GM21367 (cell line): Measurements from ENCODE around the gene YPEL3.
"Not testable (repeated sequence)": the region's sequence is repeated elsewhere in the genome, so short reads cannot be mapped to it uniquely, and the experiment has no call there.

Experiments used
- ATAC-seq: cut with Tn5 transposase; IDR thresholded peaks from one replicate; pipeline ENCODE4 v1.9.1; 2021; ENCODE audit not compliant: unreplicated experiment

The YPEL3 gene

DNA sequence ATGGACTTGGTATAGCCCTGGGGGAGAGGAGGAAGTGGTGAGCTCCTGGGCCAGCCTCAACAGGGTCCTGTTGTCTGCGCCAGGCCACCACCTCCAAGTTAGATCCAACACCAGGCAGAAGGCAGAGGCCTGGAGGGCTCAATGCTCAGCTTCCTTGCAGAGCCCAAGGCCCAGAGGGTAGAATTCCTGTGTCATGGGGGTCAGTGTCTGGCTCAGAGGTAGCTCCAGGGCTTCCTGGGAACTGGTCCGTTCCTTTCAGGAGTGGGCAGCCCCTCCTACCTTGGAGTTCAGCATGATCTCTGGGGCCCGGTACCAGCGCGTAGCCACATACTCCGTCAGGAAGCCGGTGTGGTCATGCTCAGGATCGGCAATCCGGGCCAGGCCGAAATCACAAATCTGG lies 21.8 kb upstream of the YPEL3 start:
- ATAC-seq = no peak

DNA sequence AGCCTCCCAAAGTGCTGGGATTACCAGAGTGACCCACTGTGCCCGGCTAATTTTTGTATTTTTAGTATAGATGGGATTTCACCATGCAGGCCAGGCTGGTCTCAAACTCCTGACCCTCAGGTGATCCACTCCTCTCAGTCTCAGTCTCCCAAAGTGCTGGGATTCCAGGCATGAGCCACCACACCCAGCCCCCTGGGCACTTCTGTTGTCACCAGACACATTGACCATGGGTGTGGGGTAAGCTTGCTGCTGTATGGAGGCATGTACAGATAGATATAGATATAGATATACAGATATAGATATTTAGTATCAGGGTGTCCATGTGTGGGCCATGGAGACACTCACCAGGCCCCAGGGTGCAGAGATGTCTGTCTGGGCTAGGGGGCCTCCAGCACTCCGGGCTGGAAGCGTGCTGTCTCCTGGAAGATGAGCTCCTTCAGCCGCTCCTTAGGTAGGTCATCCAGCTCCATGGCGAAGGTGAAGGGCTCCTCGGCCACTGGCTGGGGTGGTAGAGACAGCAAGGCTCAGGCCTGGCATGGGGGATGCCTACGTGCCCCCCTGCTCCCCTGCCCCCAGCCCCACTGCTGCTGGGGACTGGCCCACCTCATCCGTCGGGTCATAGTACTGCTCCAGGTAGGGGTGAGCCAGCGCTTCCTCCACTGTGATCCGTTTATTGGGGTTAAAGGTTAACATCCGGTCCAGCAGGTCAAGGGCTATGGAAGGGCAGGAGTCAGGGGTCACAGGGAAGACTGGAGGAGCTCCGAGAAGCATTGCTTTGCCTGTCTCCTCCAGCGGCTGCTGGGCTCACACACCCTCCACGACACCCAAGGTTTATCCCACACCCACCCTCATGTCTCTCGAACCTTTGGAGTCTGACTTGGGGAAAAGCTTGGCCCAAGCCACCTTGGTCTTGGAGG lies 20.5 kb upstream of the YPEL3 start:
- no peak for ATAC-seq

DNA sequence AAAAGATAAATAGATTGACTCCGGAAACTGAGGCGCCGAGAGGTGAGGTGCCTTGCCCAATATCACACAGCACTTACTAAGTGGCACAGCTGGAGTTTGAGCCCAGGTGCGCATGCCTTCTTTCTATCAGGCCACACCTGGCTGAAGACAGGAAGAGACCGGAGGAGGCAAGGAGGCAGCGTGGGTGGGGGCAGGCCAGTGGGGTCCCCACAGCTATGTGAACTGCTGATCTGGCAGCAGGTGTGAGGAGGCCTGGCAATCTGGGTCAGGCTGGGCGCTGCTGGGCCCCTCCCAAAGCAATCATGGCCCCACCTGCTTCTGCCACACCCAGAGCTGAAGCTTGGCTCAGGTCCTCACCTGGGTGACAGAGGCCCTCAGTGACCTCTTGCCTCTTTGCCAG lies 19.2 kb upstream of the YPEL3 start:
- no peak for ATAC-seq

DNA sequence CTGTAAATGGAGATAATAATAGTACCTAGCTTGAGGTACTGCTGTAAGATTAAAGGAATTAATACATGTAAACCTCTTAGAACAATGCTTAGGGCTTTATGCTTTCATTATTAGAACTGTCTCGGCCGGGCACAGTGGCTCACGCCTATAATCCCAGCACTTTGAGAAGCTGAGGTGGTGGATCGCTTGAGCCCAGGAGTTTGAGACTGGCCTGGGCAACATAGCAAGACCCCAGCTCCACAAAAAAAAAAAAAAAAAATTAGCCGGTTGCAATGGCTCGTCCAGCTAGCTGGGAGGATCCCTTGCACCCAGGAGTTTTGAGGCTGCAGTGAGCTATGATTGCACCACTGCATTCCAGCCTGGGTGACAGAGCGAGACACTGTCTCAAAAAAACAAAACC lies 18.8 kb upstream of the YPEL3 start:
- not testable (repeated sequence) for ATAC-seq

DNA sequence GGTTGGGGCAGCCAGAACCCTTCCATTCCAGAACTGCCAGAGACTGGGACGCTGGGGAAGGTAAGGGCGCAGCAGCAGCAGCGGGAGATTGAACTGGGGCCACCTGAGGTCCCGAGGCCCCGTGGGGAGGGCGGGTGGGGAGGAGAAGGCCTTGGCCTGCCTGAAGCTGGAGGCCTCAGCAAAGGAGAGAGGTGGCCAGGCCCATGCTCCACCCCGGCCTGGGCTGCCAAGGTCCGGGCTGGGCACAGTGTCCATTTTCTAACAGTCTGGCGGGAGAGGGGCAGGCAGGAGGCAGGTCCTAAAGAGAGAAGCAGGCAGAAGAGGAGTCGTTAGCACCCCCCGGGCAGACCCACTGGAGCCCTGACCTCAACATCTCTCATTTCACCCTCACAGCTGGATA lies 18.4 kb upstream of the YPEL3 start:
- no peak for ATAC-seq

DNA sequence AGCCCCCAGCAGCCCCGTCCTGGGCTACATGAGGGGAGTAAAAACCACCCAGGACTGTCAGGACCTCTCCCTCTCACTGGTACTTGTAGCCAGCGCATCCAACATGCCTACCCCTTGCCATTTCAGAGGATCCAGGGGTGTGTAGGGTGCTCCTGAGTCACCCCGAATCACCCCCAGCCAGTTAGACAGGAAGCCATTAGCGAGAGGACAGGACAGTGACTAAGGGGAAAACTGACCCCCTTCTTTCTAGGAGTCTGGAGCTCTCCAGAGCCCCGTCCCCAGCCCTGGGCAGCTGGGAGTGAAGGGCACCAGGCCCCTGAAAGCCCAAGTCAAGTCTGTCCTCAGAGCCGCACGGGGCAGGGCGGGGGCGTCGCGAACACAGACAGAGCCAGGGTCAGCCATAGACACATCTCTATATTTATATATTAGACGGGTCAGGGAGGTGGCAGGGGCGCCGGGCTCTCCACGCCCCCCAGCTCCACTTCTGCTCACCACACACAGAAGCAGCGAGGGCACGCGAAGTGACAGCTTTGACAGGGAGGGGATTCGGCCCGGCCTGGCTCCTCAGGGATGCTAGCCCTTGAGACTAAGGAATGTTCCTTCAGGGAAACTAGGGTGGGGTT lies 17.8 kb upstream of the YPEL3 start:
- ATAC-seq = no peak

DNA sequence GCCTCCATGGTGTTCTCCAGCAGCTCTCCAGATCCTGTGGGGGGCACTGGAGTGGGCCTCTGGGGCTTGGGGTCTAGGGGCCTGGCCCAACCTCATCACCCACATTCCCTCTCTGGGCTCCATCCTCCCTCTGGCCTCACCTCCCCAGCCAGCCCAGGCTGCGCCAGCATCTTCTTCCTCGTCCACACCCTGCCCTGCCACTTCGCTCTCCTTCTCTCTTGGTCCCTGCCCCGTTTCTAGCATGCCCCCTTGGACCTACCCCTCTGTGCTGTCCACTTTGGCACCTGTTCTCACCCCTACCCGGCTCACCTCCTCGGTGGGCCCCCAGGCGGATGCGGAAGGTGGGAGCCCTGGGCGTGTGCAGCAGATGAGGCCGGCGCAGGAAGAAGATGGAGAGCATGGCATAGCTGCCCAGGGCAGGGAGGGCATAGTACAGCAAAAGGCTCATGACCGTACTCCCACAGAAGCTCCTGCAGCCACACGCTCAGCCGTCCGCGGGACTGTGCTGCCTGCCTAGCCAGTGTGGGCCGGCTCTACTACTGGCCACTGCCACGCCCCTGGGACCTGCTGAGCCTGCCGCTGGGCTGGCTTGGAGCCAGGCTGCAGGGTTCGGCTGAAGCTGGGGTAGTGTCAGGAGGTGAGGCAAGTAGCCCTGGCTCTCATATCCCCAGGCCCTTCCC lies 17.2 kb upstream of the YPEL3 start, which contains the start of gene GDPD3:
Gene GDPD3, minus strand, starts transcription at position 507 of the 680 bp plus-strand sequence. Its CDS starts 59 bp downstream, at position 448.
- ATAC-seq = no peak

DNA sequence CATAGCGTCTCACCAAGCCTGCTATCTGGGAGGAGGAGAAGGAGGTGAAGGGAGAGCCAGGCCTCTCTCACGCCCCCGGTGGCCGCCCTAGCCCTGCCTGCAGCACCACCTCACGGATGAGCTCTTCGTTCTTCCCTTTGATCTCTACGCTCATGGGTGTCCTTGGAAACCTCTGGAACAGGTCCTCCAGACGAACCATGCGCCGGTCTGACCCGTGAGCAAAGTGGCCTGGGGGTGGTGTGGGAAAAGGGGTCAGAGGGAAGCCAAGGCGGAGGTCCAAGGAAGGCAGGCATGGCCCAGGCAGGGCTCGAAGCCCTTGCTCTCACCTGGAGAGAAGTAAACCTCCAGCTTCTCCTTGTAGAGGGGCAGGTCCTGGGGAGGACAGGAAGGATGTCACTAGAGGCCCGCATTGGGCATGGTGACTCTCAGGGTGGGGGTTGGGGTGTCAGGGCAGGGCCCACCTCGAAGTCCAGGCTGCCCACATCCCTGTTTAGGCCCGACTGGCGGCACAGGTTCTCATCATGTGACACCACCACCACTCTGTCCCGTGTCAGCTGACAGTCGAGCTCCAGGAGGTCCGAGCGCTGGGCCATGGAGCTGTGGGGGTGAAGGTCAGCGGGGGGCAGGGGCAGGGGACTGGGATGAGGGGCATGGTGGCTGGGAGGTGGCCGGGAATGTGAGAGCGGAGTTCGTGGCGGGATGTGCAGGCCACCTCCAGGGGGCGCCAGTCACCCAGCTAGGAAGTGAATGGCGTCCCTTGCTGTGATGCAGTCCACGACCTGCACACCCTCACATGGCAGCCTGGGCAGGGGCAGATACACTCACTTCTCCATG lies 16.4 kb upstream of the YPEL3 start:
- no peak for ATAC-seq

DNA sequence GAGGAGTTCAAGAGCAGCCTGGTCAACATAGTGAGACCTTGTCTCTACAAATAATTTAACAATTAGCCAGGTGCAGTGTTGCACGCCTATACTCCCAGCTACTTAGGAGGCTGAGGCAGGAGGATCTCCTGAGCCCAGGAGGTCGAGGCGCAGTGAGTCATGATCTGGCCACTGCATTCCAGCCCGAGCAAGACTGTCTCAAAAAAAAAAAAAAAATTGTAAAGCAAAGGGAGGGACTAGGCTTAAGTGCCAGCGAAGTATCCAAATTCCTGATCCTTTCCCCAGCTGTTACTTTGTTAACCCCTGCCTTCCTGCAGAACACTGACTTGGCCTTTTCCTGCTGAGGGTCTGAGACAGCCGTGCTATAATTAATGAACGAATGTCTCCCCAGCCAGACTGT lies 14.6 kb upstream of the YPEL3 start:
- no peak for ATAC-seq

DNA sequence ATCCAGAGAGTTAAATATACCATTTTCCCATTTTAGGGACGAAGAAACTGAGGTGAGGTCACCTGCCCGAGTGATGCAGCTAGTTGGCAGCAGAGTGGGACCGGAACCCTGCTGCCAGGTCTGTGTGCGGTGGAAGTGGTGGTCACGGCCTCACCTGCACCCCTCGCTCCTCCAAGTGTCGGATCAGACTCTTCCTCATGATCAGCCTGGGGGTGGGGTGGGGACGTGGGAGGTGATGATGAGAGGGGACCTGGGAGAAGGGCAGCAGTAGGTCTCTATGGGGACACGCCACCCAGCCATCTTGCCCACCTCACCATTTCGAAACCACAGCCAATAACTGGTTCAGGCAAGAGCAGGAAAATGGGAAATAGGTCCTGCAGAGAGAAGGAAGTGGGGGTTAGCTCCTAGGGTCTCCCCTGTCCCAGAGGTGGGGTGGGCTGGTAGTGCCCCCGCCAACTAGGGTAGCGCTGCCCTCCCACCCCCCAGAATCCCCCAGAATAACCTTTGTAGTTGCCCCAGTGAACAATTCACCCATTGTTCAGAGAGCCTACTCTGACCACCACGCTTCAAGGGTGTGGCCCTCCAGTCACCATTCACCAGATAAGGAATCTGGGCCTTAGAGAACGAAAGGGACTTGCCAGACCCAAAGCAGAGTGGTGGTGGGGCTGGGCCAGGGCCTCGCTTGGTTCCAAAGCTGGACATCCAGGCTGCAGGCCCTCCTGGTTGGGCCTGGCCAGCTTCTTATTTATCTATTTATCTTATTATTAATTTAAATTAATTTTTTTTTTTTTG lies 12.2 kb upstream of the YPEL3 start:
- ATAC-seq = no peak

DNA sequence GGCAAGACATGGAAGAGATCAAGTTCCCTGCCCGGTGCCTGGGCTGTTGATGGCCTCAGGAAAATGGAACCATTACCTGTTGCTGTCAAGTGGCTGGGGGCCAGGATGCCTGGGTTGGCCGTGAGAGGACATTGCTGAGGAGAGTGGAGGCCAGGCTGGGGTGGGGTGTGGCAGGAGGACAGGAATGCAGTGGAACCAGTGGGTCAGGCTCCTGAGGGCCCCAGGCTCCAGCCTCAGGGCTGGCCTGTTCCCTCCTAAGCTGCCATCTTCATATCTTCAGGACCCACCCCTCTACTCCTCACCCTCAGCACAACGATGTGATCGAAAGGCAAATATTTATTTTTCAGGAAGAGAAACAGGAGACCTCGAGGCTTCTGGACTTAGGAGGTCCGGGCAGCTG lies 8.5 kb upstream of the YPEL3 start:
- ATAC-seq = no peak

DNA sequence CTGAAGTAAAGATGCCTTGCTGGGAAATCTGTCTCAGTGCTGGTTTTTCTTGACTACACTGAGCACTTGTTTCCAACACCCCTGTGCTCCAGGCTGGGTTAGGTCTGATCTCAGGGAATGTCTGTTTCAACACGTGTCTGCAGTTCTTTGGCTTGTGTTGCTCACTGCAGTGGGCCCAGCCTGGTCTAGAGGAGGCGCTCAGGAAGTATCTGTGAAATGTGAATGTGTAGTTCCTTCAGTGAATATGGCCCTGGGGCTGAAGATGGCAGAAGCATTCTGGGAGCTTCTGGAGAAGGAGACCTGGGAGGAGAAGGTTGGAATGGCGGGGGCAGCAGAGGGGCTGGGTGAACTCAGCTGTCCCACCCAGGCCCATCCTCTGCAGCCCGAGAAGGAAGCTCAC lies 8.1 kb upstream of the YPEL3 start:
- ATAC-seq = no peak

DNA sequence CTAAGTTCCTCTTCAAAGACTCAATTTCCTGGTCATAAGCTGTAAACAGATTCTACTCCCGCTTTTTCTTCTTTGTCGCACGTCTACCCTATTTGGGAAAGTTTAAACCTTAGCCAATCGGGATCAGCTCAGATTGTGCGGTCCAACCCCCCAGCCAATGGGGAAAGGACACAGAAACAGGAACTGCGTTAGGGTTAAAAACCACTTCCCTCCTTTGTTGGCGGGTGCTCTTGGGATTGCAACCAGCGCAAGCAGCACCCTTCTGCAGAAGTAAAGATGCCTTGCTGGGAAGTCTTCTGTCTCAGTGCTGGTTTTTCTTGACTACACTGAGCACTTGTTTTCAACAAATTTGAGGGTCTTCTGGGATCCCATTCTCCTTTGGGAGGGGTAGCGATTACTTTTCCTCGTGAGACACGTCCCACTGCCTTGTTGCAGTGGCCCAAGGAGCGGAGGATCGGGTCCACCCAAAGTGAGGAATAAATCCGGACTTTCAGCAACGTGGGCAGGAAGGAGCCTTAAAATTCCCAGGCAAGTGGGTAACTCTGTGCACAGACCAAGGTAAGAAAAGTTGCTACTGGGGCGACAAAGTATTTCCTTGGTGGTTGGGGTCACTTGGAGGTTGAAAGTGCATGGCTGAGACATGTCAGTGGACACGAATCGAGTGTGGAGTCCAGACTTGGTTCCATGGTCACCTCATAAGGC lies 1.0 kb upstream of the YPEL3 start:
- no peak for ATAC-seq

DNA sequence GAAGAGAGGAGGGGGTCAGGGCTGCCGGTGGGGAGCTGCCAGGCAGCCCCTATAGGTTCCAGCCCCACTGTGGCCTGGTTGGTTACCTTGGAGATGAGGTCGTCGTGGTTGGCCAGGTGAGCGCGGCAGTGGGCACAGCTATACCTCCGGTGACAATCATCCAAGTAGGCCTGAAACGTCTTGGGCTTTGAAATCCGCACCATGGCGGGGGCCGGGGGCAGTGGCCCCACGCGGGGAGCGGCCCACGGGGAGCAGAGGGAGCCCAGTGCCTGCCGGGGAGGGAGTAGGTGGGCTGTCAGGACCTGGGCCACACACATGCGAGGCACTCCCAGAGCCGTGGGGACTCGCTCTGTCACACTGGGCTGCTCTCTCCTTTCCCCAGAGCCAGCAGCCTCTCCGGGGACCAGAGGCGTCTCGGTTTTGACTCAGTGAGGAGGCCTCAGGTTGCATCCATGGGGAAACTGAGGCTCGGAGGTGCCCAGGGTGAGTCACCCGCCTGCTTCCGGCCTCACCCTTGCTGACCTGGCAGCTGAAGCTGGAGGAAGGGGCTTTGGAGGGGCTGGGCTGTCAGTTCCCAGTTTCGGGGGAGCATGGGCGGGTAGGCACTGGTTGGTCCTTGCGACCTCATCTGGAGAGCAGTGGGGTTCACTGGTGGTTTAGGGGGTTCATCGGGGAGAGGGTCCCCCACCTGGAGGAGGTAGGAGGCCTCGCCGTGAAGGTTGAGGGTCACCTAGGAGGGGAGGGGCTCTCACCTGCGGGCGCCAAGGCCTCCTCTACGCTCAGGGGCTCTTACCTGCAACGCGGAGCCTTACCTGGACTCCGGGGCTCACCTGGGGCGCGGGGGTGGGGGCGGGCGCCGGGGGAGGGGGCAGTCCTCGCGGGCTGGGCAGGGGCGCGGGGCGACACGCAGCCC lies 591 bp downstream of the YPEL3 start:
- no peak for ATAC-seq

DNA sequence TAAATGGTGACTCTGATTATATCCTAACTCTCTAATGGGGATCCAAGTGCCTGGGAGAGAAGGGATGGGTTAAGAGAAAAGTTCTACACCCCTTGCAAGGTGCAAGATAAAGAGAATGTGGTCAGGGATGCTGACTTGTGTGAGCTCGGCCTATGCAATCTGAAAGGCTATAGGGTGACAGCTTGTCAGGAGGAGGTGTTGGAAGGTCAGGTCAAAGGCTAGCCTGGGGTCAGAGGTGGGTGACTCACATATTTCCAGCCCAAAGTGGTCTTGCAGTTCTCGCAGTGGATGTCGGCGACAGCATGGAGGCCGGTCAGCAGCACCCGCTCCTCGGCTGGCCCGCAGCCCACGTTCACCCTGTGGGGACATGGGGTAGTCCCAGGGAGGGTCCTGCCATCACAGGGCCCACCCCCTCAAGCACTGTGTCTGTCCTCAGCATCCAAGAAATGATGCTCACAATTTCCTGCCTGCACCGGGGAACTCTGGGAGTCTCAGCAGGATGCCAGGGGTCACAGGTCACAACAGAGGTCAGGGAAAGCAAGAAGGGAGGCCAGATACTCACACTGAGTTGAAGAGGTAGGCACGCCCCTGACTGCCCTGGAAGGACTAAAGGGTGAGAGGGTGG lies 1.4 kb downstream of the YPEL3 start:
- ATAC-seq = no peak

DNA sequence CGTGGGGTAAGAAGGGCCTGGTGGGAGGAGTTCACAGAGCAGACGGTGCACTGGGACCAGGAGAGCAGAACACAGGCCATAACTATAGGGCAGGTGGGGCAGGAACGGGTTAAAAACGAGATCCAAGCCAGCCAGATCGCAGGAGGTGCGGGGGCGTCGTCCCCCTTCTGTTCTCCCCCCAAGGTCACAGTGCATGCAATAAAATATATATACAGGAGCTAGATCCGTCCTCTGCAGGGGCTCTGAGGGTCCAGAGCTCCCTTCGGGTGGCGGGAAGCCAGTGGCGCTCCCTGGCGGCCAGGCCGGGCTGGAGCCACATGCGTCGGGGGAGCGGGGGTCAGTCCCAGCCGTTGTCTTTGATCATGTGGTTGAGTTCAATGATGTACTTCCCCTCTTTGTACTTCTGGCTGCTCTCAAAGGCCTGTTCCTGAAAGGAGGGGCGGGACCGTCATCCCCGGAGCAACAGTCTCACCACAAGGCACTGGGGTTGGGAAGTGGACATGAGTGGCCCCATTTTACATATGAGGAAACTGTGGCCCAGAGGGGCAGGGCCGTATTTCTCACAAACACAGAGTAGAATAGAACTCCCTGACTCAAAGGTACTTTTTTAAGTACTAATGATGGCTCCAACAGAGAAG lies 3.5 kb downstream of the YPEL3 start:
- peak; percentile 30 for ATAC-seq
